Superior temporal gyrus (tissue), 1 donor: ENCODE data around the gene TBC1D32.
"Not testable (repeated sequence)": the region's sequence is repeated elsewhere in the genome, so short reads cannot be mapped to it uniquely, and the experiment has no call there.

Experiments
- DNase-seq: peaks from one replicate; pipeline ENCODE4 v3.0.0-alpha.2; 2016; ENCODE audit errors: extremely low spot score

TBC1D32 gene

DNA sequence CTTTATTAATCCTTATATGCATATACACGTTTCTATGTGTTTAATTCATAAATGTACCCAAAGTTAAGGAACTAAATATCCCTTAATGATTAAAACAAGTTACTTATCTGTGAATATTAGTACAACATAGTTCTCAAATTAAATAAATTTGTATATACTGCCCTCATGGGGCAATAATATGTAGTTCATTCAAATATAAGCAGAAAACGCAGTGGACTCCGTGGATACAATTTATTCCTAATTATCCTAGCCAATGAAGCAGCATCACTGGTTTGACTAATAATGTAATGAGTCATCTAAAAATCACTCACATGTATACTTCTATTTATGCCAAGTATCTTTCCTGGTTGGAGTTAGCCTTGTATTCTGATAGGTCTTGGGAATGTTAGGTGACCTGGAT, 111.6 kb downstream of the TBC1D32 start:
- DNase-seq = peak; percentile 75

DNA sequence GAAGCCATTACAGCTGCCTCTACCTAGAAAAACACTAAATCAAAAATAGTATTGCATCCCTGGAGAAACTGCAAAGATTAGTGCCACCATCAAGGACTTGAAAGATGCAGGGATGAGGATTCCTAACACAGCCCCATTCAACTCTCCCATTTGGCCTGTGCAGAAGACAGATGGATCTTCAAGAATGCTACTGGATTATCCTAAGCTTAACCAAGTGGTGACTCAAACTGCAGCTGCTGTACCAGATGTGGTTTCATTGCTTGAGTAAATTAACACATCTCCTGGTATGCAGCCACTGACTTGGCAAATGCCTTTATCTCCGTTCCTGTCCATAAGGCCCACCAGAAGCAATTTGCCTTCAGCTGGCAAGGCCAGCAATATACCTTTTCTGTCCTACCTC, 117.4 kb downstream of the TBC1D32 start:
- no peak for DNase-seq

GRCh38 chr6:121213341-121213740, 120.9 kb downstream of the TBC1D32 start:
- not testable (repeated sequence) for DNase-seq

GRCh38 chr6:121210943-121211342, 123.3 kb downstream of the TBC1D32 start:
- DNase-seq = no peak

DNA sequence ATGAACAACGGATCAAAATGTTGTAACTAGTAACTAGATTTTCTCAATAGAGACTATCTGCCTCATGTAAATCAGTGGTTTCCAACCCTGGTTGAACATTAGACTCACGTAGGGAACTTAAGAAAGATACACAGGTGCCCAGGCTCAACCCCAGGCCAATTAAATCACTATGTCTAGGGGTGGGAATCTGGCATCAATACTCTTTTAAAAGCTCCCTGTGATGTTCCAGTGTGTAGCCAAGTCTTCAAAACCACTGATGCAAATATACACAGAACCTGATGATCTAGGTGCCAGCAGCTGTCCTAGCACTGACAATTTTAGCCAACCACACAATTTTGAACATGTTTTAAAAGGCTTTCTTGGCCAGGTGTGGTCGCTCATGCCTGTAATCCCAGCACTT, 128.7 kb downstream of the TBC1D32 start:
- no peak for DNase-seq

- DNase-seq = no peak
These were observed 133.2 kb downstream of the TBC1D32 start for GRCh38 chr6:121201105-121201504.

GRCh38 chr6:121196042-121196441, 138.2 kb downstream of the TBC1D32 start:
- not testable (repeated sequence) for DNase-seq

DNA sequence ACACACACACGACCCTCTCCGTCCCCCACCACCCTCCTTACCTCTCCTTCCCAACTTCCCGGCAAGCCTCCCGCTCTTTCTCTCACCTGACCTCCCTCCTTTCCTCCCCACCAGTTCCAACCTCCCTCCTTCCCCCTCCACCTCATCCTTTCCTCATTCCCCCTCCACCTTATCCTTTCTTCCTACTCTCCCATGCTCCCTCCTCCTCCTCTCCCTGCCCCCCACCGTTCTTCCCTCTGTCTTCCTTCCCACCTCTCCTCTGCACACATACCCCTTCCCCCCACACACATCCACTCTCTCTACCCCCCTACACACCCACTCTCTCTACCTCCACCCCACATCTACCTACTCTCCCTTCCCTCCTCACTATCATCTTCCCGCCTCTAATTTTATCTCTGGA, 144.2 kb downstream of the TBC1D32 start:
- DNase-seq = no peak

DNA sequence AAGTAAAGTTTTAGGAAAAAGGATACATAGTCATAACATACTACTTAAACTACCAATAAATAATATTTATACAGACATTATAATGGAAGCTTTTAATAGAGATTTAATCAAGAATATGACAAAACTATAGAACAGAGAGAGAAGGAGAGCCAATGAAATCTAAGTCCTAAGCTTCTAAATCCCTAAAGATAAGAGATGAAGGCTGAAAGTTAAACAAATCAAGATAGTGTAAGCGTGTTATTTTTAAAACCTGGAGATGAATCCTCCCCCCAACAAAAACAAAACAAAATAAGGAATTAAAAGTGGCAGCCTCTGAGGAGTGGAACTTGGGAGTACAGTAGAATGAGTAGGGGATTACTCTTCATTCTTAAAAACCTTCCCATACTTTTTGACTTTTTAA, 145.9 kb downstream of the TBC1D32 start:
- no peak for DNase-seq

DNA sequence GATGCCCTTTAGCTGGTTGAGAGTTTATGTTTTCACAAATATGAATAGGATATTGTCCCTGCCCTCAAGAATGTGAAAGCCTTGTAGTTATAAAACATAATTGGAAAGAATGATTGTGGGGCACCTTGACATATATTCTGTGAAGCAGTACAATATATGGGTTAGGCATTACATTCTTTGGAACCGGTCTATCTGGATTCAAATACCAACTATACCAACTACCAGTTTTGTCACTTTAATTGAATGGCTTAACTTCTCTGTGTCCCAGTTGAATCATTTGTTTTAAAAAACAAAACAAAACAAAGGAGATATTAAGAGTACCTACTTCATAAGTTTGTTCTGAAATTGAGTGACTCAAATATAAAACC, 146.5 kb downstream of the TBC1D32 start:
- DNase-seq = no peak

DNA sequence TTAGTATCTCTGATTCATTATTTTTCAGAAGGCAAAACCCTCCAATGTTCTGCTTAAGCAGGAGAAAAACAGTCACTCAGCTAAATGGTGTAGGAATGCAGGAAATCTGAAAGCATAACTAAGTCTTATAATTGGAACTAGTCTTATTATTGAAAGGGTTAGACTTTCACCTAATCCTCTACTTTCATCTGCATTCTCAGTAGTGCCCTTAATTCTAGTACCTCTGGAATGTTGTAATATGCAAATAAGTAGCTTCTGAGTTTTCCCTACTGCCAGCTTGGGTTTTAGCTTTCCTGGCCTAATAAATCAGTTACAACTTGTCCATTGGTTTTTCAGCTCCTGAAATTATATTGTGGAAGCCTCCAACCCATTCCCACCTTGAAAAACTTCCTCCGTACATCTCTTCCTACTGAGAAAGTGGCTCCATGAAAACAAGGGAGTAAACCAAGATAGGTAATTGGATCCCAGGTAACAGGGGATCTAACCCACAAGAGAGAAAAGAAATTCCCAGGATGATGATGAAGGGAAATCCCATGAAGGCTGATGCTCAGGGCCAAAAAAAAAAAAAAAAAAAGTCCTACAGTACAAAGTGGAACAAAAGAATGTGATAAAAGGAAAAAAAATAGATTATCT, 147.0 kb downstream of the TBC1D32 start:
- DNase-seq = no peak

- DNase-seq = no peak
These were observed 150.5 kb downstream of the TBC1D32 start for GRCh38 chr6:121183742-121184141.

- DNase-seq = no peak
These were observed 158.5 kb downstream of the TBC1D32 start for GRCh38 chr6:121175827-121176226.

GRCh38 chr6:121172451-121172850, 161.8 kb downstream of the TBC1D32 start:
- DNase-seq = not testable (repeated sequence)

DNA sequence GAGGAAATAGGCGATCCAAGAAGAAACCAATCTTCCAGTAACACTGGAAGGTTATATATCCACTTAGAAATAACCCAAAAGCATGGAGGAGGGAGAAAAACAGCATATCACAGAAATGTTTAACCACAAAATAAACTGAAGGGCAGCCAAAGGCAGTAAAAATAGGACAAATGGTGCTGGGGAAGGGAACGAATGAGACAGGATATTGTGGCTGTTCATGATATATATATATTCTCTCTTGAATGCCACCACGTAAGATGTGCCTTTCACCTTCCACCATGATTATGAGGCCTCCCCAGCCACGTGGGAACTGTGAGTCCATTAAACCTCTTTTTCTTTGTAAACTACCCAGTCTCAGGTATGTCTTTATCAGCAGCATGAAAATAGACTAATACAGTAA, 162.4 kb downstream of the TBC1D32 start:
- DNase-seq = no peak

DNA sequence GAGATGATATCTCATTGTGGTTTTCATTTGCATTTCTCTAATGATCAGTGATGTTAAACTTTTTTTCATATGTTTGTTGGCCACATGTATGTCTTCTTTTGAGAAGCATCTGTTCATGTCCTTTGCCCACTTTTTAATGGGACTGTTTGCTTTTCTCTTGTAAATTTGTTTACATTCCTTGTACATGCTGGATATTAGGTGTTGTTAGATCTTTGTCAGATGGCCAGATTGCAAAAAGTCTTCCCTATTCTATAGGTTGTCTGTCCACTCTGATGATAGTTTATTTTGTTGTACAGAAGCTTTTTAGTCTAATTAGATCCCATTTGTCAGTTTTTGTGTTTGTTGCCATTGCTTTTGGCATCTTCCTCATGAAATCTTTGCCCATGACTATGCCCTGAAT, 172.4 kb downstream of the TBC1D32 start:
- no peak for DNase-seq

DNA sequence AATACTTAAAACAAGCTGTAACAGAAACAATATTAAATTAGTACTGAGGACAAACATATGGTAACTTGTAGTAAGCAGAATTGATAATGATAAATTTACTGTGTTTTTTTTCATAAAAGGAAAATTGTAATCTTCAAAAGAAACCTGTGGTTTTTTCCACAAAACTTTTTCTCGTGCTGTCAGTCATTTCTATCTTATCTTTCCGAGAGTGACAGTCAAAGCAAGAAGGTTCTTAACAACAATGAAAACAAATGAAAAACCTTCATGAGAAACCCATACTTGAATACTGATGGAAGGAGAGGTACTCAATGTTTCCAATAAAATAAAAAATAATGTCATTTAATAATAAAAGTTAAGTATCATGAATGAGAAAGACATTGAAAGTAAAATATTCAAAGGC, 174.0 kb downstream of the TBC1D32 start:
- DNase-seq = no peak

DNA sequence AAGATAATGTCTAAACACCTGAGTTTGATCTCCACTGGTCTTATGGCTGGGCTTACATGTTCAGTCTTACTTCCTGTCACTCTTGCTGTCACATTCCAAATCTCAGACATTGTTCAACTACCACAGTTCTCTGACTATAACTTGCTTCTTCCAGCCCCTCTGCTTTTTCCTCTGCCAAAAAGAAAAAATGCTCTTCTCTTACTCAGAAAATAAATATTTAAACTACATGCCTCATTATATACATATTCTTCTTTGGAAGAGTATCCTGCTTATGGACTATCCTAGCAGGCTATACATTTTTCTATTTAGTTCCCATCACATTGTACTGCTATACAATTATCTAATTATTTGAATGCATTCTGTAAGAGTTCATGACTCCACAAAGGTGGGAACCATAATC, 175.4 kb downstream of the TBC1D32 start:
- DNase-seq = no peak

DNA sequence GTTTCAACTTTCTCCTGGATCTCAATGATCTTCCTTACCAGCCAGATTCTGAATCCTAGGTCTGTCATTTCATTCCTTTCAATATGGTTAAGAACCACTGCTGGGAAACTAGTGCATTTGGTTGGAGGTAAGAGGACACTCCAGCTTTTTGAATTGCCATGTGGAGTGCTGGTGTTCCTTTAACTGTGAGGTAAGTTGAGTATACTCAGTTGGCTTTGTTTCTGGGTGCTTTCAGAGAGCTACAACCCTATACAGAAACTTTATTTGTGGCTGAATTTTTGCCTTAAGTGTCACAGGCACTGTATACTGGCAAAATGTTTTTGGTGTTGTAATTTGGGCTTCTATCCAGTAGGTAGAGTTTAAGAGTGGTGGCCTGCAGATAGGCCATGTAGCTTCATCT, 175.8 kb downstream of the TBC1D32 start:
- no peak for DNase-seq

DNA sequence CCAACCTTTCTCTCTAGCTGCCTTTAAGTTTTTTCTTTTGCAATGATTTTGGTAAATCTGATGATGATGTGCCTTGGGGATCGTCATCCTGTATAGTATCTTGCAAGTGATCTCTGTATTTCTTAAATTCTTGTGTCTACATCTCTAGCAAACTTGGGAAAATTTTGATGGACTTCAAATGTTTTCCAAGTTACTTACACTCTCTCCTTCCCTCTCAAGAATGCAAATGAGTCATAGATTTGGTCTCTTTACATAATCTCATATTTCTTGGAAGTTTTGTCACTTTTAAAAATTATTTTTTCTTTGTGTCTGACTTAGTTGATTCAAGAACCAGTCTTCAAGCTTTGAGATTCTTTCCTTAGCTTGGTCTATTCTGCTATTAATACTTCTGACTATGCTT, 176.4 kb downstream of the TBC1D32 start:
- DNase-seq = no peak

GRCh38 chr6:121143476-121143875, 190.8 kb downstream of the TBC1D32 start:
- DNase-seq = peak; percentile 48

- DNase-seq = no peak
These were observed 192.2 kb downstream of the TBC1D32 start for GRCh38 chr6:121142093-121142492.

DNA sequence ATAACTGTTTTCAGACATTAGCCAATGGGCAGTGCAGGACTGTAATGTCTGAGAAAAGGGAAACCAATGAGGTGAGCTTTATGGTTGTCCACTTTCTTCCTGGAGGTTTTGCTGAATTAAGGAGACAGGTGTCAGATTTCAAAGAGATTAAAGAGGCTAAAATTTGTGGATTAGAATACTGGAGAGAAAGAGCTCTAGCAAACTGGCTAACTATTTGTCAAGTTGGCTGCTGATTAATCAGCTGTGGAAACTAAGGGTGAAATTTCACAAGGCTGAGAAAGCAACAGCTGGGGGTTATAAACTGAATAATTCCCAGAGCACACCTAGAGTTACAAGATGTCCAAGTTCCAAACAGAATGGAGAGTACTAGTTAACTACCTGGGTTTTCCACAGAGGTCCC, 198.9 kb downstream of the TBC1D32 start:
- no peak for DNase-seq

DNA sequence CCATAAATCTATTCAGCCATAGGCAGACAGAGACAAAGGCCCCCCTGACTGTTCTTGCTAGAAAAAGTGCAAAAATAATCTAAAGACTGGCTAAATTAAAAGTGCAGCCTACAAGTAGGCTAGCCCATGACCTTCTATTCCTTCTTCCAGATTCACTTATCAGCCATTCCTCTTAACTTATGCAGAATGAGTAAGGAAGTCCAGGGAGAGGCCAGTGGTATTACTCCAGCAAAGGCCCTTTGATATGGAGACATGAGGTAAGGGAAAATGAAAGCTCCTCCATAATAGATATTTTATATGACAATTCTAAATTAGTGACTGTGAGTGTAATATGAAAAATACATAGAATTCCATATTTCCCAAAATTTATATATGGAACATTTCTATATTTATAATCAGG, 199.4 kb downstream of the TBC1D32 start:
- DNase-seq = no peak
